Measurements from ENCODE around the gene RABGGTA.

The RABGGTA gene

GRCh38 chr14:24307156-24307574, 35.8 kb upstream of the RABGGTA start:
- no peak for DNase-seq (ENCODE audit: insufficient read length, low spot score)
- FAIRE-seq, result no peak
- TF ChIP-seq PAX5 (IDR thresholded peaks at IDR 0.05; ENCODE audit: insufficient read depth, low read length, severe bottlenecking), result no peak
- no peak for TF ChIP-seq POLR2AphosphoS5 (IDR thresholded peaks at IDR 0.05; ENCODE audit: low read depth, low read length)
- TF ChIP-seq POLR2A (IDR thresholded peaks at IDR 0.05; ENCODE audit: low read depth, low read length), result peak; percentile 40; the same call in 1 of the 2 replicates
- no peak for TF ChIP-seq POU2F2 (IDR thresholded peaks at IDR 0.05; ENCODE audit: low read depth, low read length)
- no peak for TF ChIP-seq SPI1 (IDR thresholded peaks at IDR 0.05; ENCODE audit: low read depth, low read length)
- no peak for TF ChIP-seq TAF1 (IDR thresholded peaks at IDR 0.05; ENCODE audit: low read depth, low read length)

- DNase-seq (ENCODE audit: insufficient read length, low spot score) (no peak), FAIRE-seq (no peak)
- no peak for TF ChIP-seq TAF1 (IDR thresholded peaks at IDR 0.05; ENCODE audit: low read depth, low read length)
- no peak for TF ChIP-seq PAX5 (IDR thresholded peaks at IDR 0.05; ENCODE audit: insufficient read depth, low read length, severe bottlenecking)
- no peak for TF ChIP-seq POLR2AphosphoS5 (IDR thresholded peaks at IDR 0.05; ENCODE audit: low read depth, low read length)
- TF ChIP-seq POU2F2 (IDR thresholded peaks at IDR 0.05; ENCODE audit: low read depth, low read length), result no peak
- TF ChIP-seq POLR2A (IDR thresholded peaks at IDR 0.05; ENCODE audit: low read depth, low read length), result no peak
- TF ChIP-seq SPI1 (IDR thresholded peaks at IDR 0.05; ENCODE audit: low read depth, low read length), result no peak
Measured at GRCh38 chr14:24304019-24304387, 32.6 kb upstream of the RABGGTA start.

- no peak for FAIRE-seq
- TF ChIP-seq TAF1 (IDR thresholded peaks at IDR 0.05; ENCODE audit: low read depth, low read length) (no peak), PAX5 (IDR thresholded peaks at IDR 0.05; ENCODE audit: insufficient read depth, low read length, severe bottlenecking) (no peak), SPI1 (IDR thresholded peaks at IDR 0.05; ENCODE audit: low read depth, low read length) (no peak)
- no peak for DNase-seq (ENCODE audit: insufficient read length, low spot score)
Measured at GRCh38 chr14:24300326-24300980, 29.1 kb upstream of the RABGGTA start.

- peak; percentile 95 for FAIRE-seq
- peak; percentile 95 for DNase-seq (ENCODE audit: insufficient read length, low spot score)
- TF ChIP-seq PAX5 (IDR thresholded peaks at IDR 0.05; ENCODE audit: insufficient read depth, low read length, severe bottlenecking) (no peak), POLR2AphosphoS5 (IDR thresholded peaks at IDR 0.05; ENCODE audit: low read depth, low read length) (peak; percentile 47; the same call in 1 of the 2 replicates), POLR2A (IDR thresholded peaks at IDR 0.05; ENCODE audit: low read depth, low read length) (peak; percentile 61)
Measured at GRCh38 chr14:24299255-24300191, 28.1 kb upstream of the RABGGTA start, which contains the start of the genes DHRS1 and NOP9. Gene DHRS1 (minus strand): TSS chr14:24299780. CDS start chr14:24299106, 674 bp downstream. Gene NOP9 (plus strand): TSS chr14:24299850. CDS start chr14:24299955, 105 bp downstream.

GRCh38 chr14:24298892-24299254, 27.5 kb upstream of the RABGGTA start:
- peak; percentile 13 for FAIRE-seq
- DNase-seq (ENCODE audit: insufficient read length, low spot score), result no peak
- no peak for TF ChIP-seq POLR2AphosphoS5 (IDR thresholded peaks at IDR 0.05; ENCODE audit: low read depth, low read length)
- TF ChIP-seq POU2F2 (IDR thresholded peaks at IDR 0.05; ENCODE audit: low read depth, low read length), result no peak
- TF ChIP-seq SPI1 (IDR thresholded peaks at IDR 0.05; ENCODE audit: low read depth, low read length), result no peak
- TF ChIP-seq TAF1 (IDR thresholded peaks at IDR 0.05; ENCODE audit: low read depth, low read length), result no peak
- no peak for TF ChIP-seq POLR2A (IDR thresholded peaks at IDR 0.05; ENCODE audit: low read depth, low read length)
- TF ChIP-seq PAX5 (IDR thresholded peaks at IDR 0.05; ENCODE audit: insufficient read depth, low read length, severe bottlenecking), result no peak

- no peak for FAIRE-seq
- no peak for DNase-seq (ENCODE audit: insufficient read length, low spot score)
- TF ChIP-seq PAX5 (IDR thresholded peaks at IDR 0.05; ENCODE audit: insufficient read depth, low read length, severe bottlenecking) (no peak), SPI1 (IDR thresholded peaks at IDR 0.05; ENCODE audit: low read depth, low read length) (no peak), POLR2AphosphoS5 (IDR thresholded peaks at IDR 0.05; ENCODE audit: low read depth, low read length) (no peak), POLR2A (IDR thresholded peaks at IDR 0.05; ENCODE audit: low read depth, low read length) (no peak), POU2F2 (IDR thresholded peaks at IDR 0.05; ENCODE audit: low read depth, low read length) (no peak), TAF1 (IDR thresholded peaks at IDR 0.05; ENCODE audit: low read depth, low read length) (no peak)
Measured at GRCh38 chr14:24297190-24297964, 26.0 kb upstream of the RABGGTA start.

- no peak for TF ChIP-seq POLR2AphosphoS5 (IDR thresholded peaks at IDR 0.05; ENCODE audit: low read depth, low read length)
- TF ChIP-seq POU2F2 (IDR thresholded peaks at IDR 0.05; ENCODE audit: low read depth, low read length), result no peak; the same call in 1 of the 2 replicates
- no peak for TF ChIP-seq TAF1 (IDR thresholded peaks at IDR 0.05; ENCODE audit: low read depth, low read length)
- TF ChIP-seq PAX5 (IDR thresholded peaks at IDR 0.05; ENCODE audit: insufficient read depth, low read length, severe bottlenecking), result no peak
- TF ChIP-seq POLR2A (IDR thresholded peaks at IDR 0.05; ENCODE audit: low read depth, low read length), result no peak; the same call in 1 of the 2 replicates
- TF ChIP-seq SPI1 (IDR thresholded peaks at IDR 0.05; ENCODE audit: low read depth, low read length), result no peak
- FAIRE-seq, result peak; percentile 93
- peak; percentile 59 for DNase-seq (ENCODE audit: insufficient read length, low spot score)
Measured at GRCh38 chr14:24296341-24297157, 25.2 kb upstream of the RABGGTA start.

- no peak for TF ChIP-seq POU2F2 (IDR thresholded peaks at IDR 0.05; ENCODE audit: low read depth, low read length)
- TF ChIP-seq POLR2A (IDR thresholded peaks at IDR 0.05; ENCODE audit: low read depth, low read length), result no peak
- TF ChIP-seq PAX5 (IDR thresholded peaks at IDR 0.05; ENCODE audit: insufficient read depth, low read length, severe bottlenecking), result no peak
- TF ChIP-seq POLR2AphosphoS5 (IDR thresholded peaks at IDR 0.05; ENCODE audit: low read depth, low read length), result no peak
- no peak for TF ChIP-seq SPI1 (IDR thresholded peaks at IDR 0.05; ENCODE audit: low read depth, low read length)
Measured at GRCh38 chr14:24293525-24293924, 22.1 kb upstream of the RABGGTA start.

More at GRCh38 chr14:24293525-24293924, 22.1 kb upstream of the RABGGTA start:
- DNase-seq (ENCODE audit: insufficient read length, low spot score) (no peak), FAIRE-seq (no peak)
